HG03439 (cell line): ENCODE measurements around the gene FANCI.

Experiments
- ATAC-seq: cut with Tn5 transposase; IDR thresholded peaks from one replicate; pipeline ENCODE4 v1.9.1; 2021; ENCODE audit warnings: mild to moderate bottlenecking, moderate library complexity; ENCODE audit not compliant: unreplicated experiment

Gene FANCI

GRCh38 chr15:89330881-89331595 is 87.3 kb downstream of the FANCI start:
- no peak for ATAC-seq

GRCh38 chr15:89332446-89332845 is 88.7 kb downstream of the FANCI start:
- no peak for ATAC-seq

GRCh38 chr15:89333011-89333860 is 89.5 kb downstream of the FANCI start:
- ATAC-seq: no peak

- no peak for ATAC-seq
Measured at GRCh38 chr15:89333959-89334509, 90.3 kb downstream of the FANCI start.

GRCh38 chr15:89334510-89335297 is 90.9 kb downstream of the FANCI start, which contains the start of gene POLG:
Gene POLG, minus strand, starts transcription at chr15:89334824. Its CDS starts 1,070 bp downstream, at chr15:89333754.
- peak; percentile 89 for ATAC-seq

GRCh38 chr15:89335298-89336041 is 91.7 kb downstream of the FANCI start:
- peak; percentile 1 for ATAC-seq

GRCh38 chr15:89338036-89338435 is 94.3 kb downstream of the FANCI start:
- no peak for ATAC-seq

- no peak for ATAC-seq
Measured at GRCh38 chr15:89340573-89340972, 96.8 kb downstream of the FANCI start.

- ATAC-seq: no peak
Measured at GRCh38 chr15:89341316-89342005, 97.7 kb downstream of the FANCI start.

GRCh38 chr15:89342840-89343239 is 99.1 kb downstream of the FANCI start:
- ATAC-seq: no peak

GRCh38 chr15:89345248-89345647 is 101.5 kb downstream of the FANCI start:
- ATAC-seq: no peak

- no peak for ATAC-seq
Measured at GRCh38 chr15:89346516-89347231, 102.9 kb downstream of the FANCI start.

- no peak for ATAC-seq
Measured at GRCh38 chr15:89349206-89349558, 105.4 kb downstream of the FANCI start.

GRCh38 chr15:89352476-89352875 is 108.7 kb downstream of the FANCI start:
- ATAC-seq: no peak

GRCh38 chr15:89353991-89354390 is 110.2 kb downstream of the FANCI start:
- ATAC-seq: no peak

GRCh38 chr15:89356634-89357298 is 113.0 kb downstream of the FANCI start:
- no peak for ATAC-seq

- no peak for ATAC-seq
Measured at GRCh38 chr15:89358435-89358754, 114.6 kb downstream of the FANCI start.

GRCh38 chr15:89358755-89359439 is 115.1 kb downstream of the FANCI start:
- peak; percentile 84 for ATAC-seq
